HepG2 (cell line): ENCODE measurements around the gene PTPN2. TPM values are rescaled to one million over a fixed set of nuclear protein-coding genes. Genes with fewer than 3 reads are reported as not detected.

Experiments
- CBX2 ChIP-seq, 2 experiments: fragments of 200-600 bp in 1 of 2; sonication (generic); formaldehyde crosslinking in 1 of 2; IDR thresholded peaks; 2 replicates each; pipeline versions ENCODE4 v1.7.0 to v1.8.1; 2018 to 2022; ENCODE audit warnings: low read depth in 2 of 2, low read length in 1 of 2, mild to moderate bottlenecking in 1 of 2, missing genetic modification reagents in 1 of 2
- EEA1 ChIP-seq: sonication (generic); formaldehyde crosslinking; IDR thresholded peaks from 2 replicates; pipeline ENCODE4 v1.5.1; 2020; ENCODE audit warnings: mild to moderate bottlenecking, missing genetic modification reagents, borderline replicate concordance
- HNRNPLL ChIP-seq: fragments of 200-400 bp; formaldehyde crosslinking; IDR thresholded peaks from 2 replicates; pipeline ENCODE4 v1.6.1; 2017; ENCODE audit warnings: mild to moderate bottlenecking, low read depth, low read length; ENCODE audit not compliant: poor library complexity, severe bottlenecking
- HNRNPUL1 ChIP-seq: fragments of 200-400 bp; formaldehyde crosslinking; IDR thresholded peaks from 2 replicates; pipeline ENCODE4 v1.6.1; 2017; ENCODE audit warnings: low read depth, mild to moderate bottlenecking, low read length, moderate library complexity
- NBN ChIP-seq: fragments of 450-650 bp; conservative IDR thresholded peaks from 2 replicates; pipeline ENCODE4 v1.6.1; 2017
- NFYC ChIP-seq: IDR thresholded peaks from 2 replicates; pipeline ENCODE4 v1.6.1; 2016; ENCODE audit warnings: missing genetic modification reagents, missing compliant biosample characterization
- POLR2AphosphoS5 ChIP-seq: IDR thresholded peaks from 2 replicates; pipeline ENCODE4 v1.6.1; 2012; ENCODE audit warnings: low read depth, low read length
- STAT6 ChIP-seq: sonication (generic); formaldehyde crosslinking; IDR thresholded peaks from 2 replicates; pipeline ENCODE4 v1.4.0; 2020; ENCODE audit warnings: missing genetic modification reagents, mild to moderate bottlenecking, borderline replicate concordance
- TEAD2 ChIP-seq: sonication (generic); formaldehyde crosslinking; IDR thresholded peaks from 2 replicates; pipeline ENCODE4 v1.9.0; 2021; ENCODE audit warnings: missing genetic modification reagents
- ZBTB34 ChIP-seq: sonication (generic); formaldehyde crosslinking; IDR thresholded peaks from 2 replicates; pipeline ENCODE4 v1.8.0; 2022; ENCODE audit warnings: mild to moderate bottlenecking, missing genetic modification reagents
- ZNF160 ChIP-seq: sonication (generic); formaldehyde crosslinking; IDR thresholded peaks from 2 replicates; pipeline ENCODE4 v1.8.0; 2022; ENCODE audit warnings: mild to moderate bottlenecking, inconsistent platforms, missing genetic modification reagents
- ZNF326 ChIP-seq: sonication (generic); formaldehyde crosslinking; IDR thresholded peaks from 2 replicates; pipeline ENCODE4 v1.4.0; 2020; ENCODE audit warnings: missing genetic modification reagents, borderline replicate concordance
- ZNF33A ChIP-seq: sonication (generic); formaldehyde crosslinking; IDR thresholded peaks from 2 replicates; pipeline ENCODE4 v1.5.1; 2020; ENCODE audit warnings: missing genetic modification reagents, mild to moderate bottlenecking, moderate library complexity, borderline replicate concordance
- ZNF383 ChIP-seq: sonication (generic); formaldehyde crosslinking; IDR thresholded peaks from 2 replicates; pipeline ENCODE4 v1.4.0; 2020; ENCODE audit warnings: missing genetic modification reagents, mild to moderate bottlenecking, borderline replicate concordance
- ZNF724P ChIP-seq: sonication (generic); formaldehyde crosslinking; IDR thresholded peaks from 2 replicates; pipeline ENCODE4 v1.8.0; 2022; ENCODE audit warnings: missing genetic modification reagents, borderline replicate concordance
- ZNF766 ChIP-seq: sonication (generic); formaldehyde crosslinking; IDR thresholded peaks from 2 replicates; pipeline ENCODE4 v1.5.0; 2020; ENCODE audit warnings: missing genetic modification reagents, borderline replicate concordance
- ZNF850 ChIP-seq: sonication (generic); formaldehyde crosslinking; conservative IDR thresholded peaks from 2 replicates; pipeline ENCODE4 v1.9.0; 2021; ENCODE audit warnings: mild to moderate bottlenecking, missing genetic modification reagents
- polyA plus RNA-seq, 8 experiments: library from polyadenylated mRNA; depleted of rRNA in 3 of 8; stranded (reverse) in 7 of 8; unstranded in 1 of 8; fragments of >200 nt; fragmentation: Illumina TruSeq in 4 of 8; extraction: Trizol in 4 of 8; gene quantifications; 2 replicates each; pipeline versions ENCODE4 v1.2.1 to v1.2.3, GENCODE V29; 2011 to 2016; ENCODE audit warnings: low read depth in 4 of 8, missing spikeins in 1 of 8, mixed read lengths in 1 of 8; ENCODE audit not compliant: insufficient read depth in 1 of 8
- total RNA-seq, 5 experiments: library from RNA; depleted of rRNA; stranded (reverse); fragments of >200 nt; fragmentation: Illumina TruSeq; extraction: Trizol; gene quantifications; 2 replicates each; pipeline ENCODE4 v1.2.3, GENCODE V29; 2016; ENCODE audit warnings: low read depth in 1 of 5
- TF ChIP-seq, protein P1 (sequence below), 2 experiments: sonication (generic) in 1 of 2; formaldehyde crosslinking in 1 of 2; IDR thresholded peaks; 2 replicates each; pipeline versions ENCODE4 v1.4.0 to v1.6.1; 2016 to 2020; ENCODE audit warnings: borderline replicate concordance in 1 of 2, low read depth in 1 of 2, mild to moderate bottlenecking in 1 of 2, missing genetic modification reagents in 1 of 2
- TF ChIP-seq, protein P2 (sequence below): sonication (generic); formaldehyde crosslinking; IDR thresholded peaks from 2 replicates; pipeline ENCODE4 v1.4.0; 2020; ENCODE audit warnings: mild to moderate bottlenecking, missing genetic modification reagents

PTPN2 gene
- total and polyA plus RNA-seq, 2 of the 13 experiments (the other 11 are each of a cell fraction or from before 2014, with no cell fraction given) = 24.9 to 41.5 TPM

DNA sequence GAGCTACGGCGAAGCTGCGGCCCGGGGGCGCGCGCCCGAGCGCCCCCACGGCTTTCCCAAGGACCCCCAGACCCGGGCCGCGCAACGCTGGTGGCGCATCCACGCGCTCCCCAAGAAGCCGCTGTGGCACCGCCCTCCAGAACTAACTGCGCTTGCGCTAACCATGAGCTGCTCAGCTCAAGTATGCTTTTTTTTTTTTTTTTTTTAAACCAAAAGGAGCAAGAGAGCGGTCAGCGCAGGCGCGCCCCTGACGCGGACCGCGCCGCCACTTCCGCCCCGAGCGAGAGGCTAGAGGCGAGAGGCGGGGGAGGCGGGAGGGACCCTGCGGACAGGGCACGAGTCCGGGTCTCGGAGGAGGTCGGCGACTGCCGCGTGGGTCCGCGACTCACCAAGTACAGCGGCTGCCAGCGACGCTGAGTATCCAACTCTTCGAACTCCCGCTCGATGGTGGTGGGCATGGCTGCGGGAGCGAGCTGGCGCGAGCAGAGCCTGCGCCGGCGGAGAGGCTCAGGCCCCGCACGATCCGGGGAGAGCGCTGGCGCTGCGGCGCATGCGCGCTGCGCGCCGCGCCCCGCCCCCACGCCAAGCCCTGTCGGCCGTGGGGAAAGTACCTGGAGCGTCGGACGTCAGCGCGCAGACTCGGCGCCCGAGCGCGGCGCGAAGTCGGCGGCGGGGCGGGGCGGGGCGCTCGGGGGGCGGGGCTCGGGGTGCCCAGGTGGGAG is at the start of gene PTPN2 (continued):
- TF ChIP-seq, protein P1, sequence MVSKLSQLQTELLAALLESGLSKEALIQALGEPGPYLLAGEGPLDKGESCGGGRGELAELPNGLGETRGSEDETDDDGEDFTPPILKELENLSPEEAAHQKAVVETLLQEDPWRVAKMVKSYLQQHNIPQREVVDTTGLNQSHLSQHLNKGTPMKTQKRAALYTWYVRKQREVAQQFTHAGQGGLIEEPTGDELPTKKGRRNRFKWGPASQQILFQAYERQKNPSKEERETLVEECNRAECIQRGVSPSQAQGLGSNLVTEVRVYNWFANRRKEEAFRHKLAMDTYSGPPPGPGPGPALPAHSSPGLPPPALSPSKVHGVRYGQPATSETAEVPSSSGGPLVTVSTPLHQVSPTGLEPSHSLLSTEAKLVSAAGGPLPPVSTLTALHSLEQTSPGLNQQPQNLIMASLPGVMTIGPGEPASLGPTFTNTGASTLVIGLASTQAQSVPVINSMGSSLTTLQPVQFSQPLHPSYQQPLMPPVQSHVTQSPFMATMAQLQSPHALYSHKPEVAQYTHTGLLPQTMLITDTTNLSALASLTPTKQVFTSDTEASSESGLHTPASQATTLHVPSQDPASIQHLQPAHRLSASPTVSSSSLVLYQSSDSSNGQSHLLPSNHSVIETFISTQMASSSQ (IDR thresholded peaks at IDR 0.05; ENCODE audit: low read depth) = no peak
- TF ChIP-seq, protein P1 (CRISPR knock-in tag; IDR thresholded peaks at IDR 0.05; ENCODE audit: borderline replicate concordance) = peak; percentile 67; the same call in 1 of the 2 replicates
- no peak; the same call in 1 of the 2 replicates for TF ChIP-seq NFYC (CRISPR knock-in tag)
- TF ChIP-seq ZNF850 (CRISPR knock-in tag) = no peak
- no peak for TF ChIP-seq STAT6 (CRISPR knock-in tag)
- peak; percentile 49; the same call in 1 of the 2 replicates for TF ChIP-seq ZNF160 (CRISPR knock-in tag)
- TF ChIP-seq ZNF724P = peak; percentile 82; the same call in 1 of the 2 replicates
- no peak for TF ChIP-seq ZBTB34 (CRISPR knock-in tag)
- no peak for TF ChIP-seq ZNF33A (CRISPR knock-in tag)
- no peak for TF ChIP-seq ZNF326 (CRISPR knock-in tag)
- no peak for TF ChIP-seq CBX2 (IDR thresholded peaks at IDR 0.05; ENCODE audit: low read depth, low read length)
- no peak for TF ChIP-seq CBX2 (CRISPR knock-in tag; IDR thresholded peaks at IDR 0.05; ENCODE audit: low read depth)
- TF ChIP-seq EEA1 (CRISPR knock-in tag) = peak; percentile 97; the same call in 1 of the 2 replicates
- TF ChIP-seq TEAD2 (CRISPR knock-in tag) = 0 out of 2 replicates have a peak, but pooled peaks have one; percentile 47
- TF ChIP-seq, protein P2, sequence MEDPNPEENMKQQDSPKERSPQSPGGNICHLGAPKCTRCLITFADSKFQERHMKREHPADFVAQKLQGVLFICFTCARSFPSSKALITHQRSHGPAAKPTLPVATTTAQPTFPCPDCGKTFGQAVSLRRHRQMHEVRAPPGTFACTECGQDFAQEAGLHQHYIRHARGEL (CRISPR knock-in tag) = no peak
- 0 out of 2 replicates have a peak, but pooled peaks have one; percentile 37 for TF ChIP-seq ZNF383 (CRISPR knock-in tag)
- TF ChIP-seq POLR2AphosphoS5 = peak; percentile 92
- no peak for TF ChIP-seq NBN
- peak; percentile 97 for TF ChIP-seq HNRNPLL
- TF ChIP-seq HNRNPUL1 = no peak
- peak; percentile 75; the same call in 1 of the 2 replicates for TF ChIP-seq ZNF766
